ENCODE results near the gene E2F3.

The E2F3 gene

GRCh38 chr6:20448828-20449227, 47.1 kb downstream of the E2F3 start:
- TF ChIP-seq CTCF (IDR thresholded peaks at IDR 0.05; ENCODE audit: insufficient read depth, low read depth, low read length, missing control alignments) = no peak
- H3K4me3 ChIP-seq (ENCODE audit: low read depth, low read length) = no peak overlapping the region
- no peak for DNase-seq (ENCODE audit: low read depth)

GRCh38 chr6:20454204-20454824, 52.6 kb downstream of the E2F3 start:
- TF ChIP-seq CTCF (IDR thresholded peaks at IDR 0.05; ENCODE audit: insufficient read depth, low read depth, low read length, missing control alignments) = no peak
- DNase-seq (ENCODE audit: low read depth) = no peak
- no peak overlapping the region for H3K4me3 ChIP-seq (ENCODE audit: low read depth, low read length)

- no peak for DNase-seq (ENCODE audit: low read depth)
- no peak overlapping the region for H3K4me3 ChIP-seq (ENCODE audit: low read depth, low read length)
- TF ChIP-seq CTCF (IDR thresholded peaks at IDR 0.05; ENCODE audit: insufficient read depth, low read depth, low read length, missing control alignments) = no peak
Observed at GRCh38 chr6:20455251-20455940, 53.7 kb downstream of the E2F3 start.

GRCh38 chr6:20458027-20458894, 56.6 kb downstream of the E2F3 start:
- H3K4me3 ChIP-seq (ENCODE audit: low read depth, low read length) = no peak overlapping the region
- no peak for DNase-seq (ENCODE audit: low read depth)
- TF ChIP-seq CTCF (IDR thresholded peaks at IDR 0.05; ENCODE audit: insufficient read depth, low read depth, low read length, missing control alignments) = no peak

GRCh38 chr6:20459682-20460081, 58.0 kb downstream of the E2F3 start:
- no peak for DNase-seq (ENCODE audit: low read depth)
- no peak for TF ChIP-seq CTCF (IDR thresholded peaks at IDR 0.05; ENCODE audit: insufficient read depth, low read depth, low read length, missing control alignments)
- no peak overlapping the region for H3K4me3 ChIP-seq (ENCODE audit: low read depth, low read length)

- DNase-seq (ENCODE audit: low read depth) = no peak
Observed at GRCh38 chr6:20461576-20461975, 59.9 kb downstream of the E2F3 start.

More at GRCh38 chr6:20461576-20461975, 59.9 kb downstream of the E2F3 start:
- no peak for TF ChIP-seq CTCF (IDR thresholded peaks at IDR 0.05; ENCODE audit: insufficient read depth, low read depth, low read length, missing control alignments)
- H3K4me3 ChIP-seq (ENCODE audit: low read depth, low read length) = no peak overlapping the region

Measured in GM12865 (cell line).